GM23338 (cell line): ENCODE results near the gene UBAC1.

ENCODE experiments used
- EZH2phosphoT487 ChIP-seq: fragments of 200-600 bp; sonication (generic); IDR thresholded peaks from one replicate; pipeline ENCODE4 v1.8.1; 2018; ENCODE audit warnings: antibody characterized with exemption; ENCODE audit not compliant: unreplicated experiment
- TF ChIP-seq, protein P1 (sequence below), 2 experiments: fragments of 200-600 bp in 1 of 2; sonication (generic) in 1 of 2; conservative IDR thresholded peaks; 2 replicates each; pipeline versions ENCODE4 v1.5.1 to v1.6.1; 2016 to 2017; ENCODE audit warnings: antibody characterized with exemption in 2 of 2, low read depth in 2 of 2, mild to moderate bottlenecking in 2 of 2, moderate library complexity in 1 of 2

GRCh38 chr9:135886147-135886981 lies 74.8 kb downstream of the UBAC1 start:
- TF ChIP-seq EZH2phosphoT487, result no peak
- TF ChIP-seq, protein P1, sequence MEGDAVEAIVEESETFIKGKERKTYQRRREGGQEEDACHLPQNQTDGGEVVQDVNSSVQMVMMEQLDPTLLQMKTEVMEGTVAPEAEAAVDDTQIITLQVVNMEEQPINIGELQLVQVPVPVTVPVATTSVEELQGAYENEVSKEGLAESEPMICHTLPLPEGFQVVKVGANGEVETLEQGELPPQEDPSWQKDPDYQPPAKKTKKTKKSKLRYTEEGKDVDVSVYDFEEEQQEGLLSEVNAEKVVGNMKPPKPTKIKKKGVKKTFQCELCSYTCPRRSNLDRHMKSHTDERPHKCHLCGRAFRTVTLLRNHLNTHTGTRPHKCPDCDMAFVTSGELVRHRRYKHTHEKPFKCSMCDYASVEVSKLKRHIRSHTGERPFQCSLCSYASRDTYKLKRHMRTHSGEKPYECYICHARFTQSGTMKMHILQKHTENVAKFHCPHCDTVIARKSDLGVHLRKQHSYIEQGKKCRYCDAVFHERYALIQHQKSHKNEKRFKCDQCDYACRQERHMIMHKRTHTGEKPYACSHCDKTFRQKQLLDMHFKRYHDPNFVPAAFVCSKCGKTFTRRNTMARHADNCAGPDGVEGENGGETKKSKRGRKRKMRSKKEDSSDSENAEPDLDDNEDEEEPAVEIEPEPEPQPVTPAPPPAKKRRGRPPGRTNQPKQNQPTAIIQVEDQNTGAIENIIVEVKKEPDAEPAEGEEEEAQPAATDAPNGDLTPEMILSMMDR (conservative IDR thresholded peaks at IDR 0.05; ENCODE audit: low read depth in 2 of 2), result no peak
